Calu3 (cell line): ENCODE measurements around the gene LRRC8A. TPM values are rescaled to one million over a fixed set of nuclear protein-coding genes. Genes with fewer than 3 reads are reported as not detected.

Source experiments
- BruUV-seq: library from RNA; stranded (reverse); fragments of 400-500 nt; replicated peaks from 2 replicates; lab custom pipeline; 2021; lab: Mats Ljungman, UMichigan
- CTCF ChIA-PET: fragments of 300-600 bp; sonication (Branson Sonifier 250); formaldehyde crosslinking; loops from one replicate; lab custom pipeline; 2022; ENCODE audit warnings: antibody characterized with exemption; lab: Charles Lee
- DNase-seq: peaks from one replicate; pipeline ENCODE4 v3.0.0; 2022
- H3K27ac Mint-ChIP-seq: one replicate; pipeline ENCODE4 v1.8.0; 2022; ENCODE audit warnings: mixed read lengths; ENCODE audit not compliant: unreplicated experiment
- H3K27me3 Mint-ChIP-seq: one replicate; pipeline ENCODE4 v1.8.0; 2022; ENCODE audit warnings: mixed read lengths; ENCODE audit not compliant: unreplicated experiment
- H3K36me3 Mint-ChIP-seq: one replicate; pipeline ENCODE4 v1.8.0; 2022; ENCODE audit warnings: mild to moderate bottlenecking, moderate library complexity, mixed read lengths; ENCODE audit not compliant: insufficient read depth, unreplicated experiment
- H3K4me1 Mint-ChIP-seq: one replicate; pipeline ENCODE4 v1.8.0; 2022; ENCODE audit warnings: mild to moderate bottlenecking, low read depth, mixed read lengths; ENCODE audit not compliant: unreplicated experiment
- H3K4me3 Mint-ChIP-seq: one replicate; pipeline ENCODE4 v1.8.0; 2022; ENCODE audit warnings: mild to moderate bottlenecking, low read depth, moderate library complexity, mixed read lengths; ENCODE audit not compliant: unreplicated experiment
- H3K9me3 Mint-ChIP-seq: one replicate; pipeline ENCODE4 v1.8.0; 2022; ENCODE audit warnings: low read depth, mixed read lengths; ENCODE audit not compliant: unreplicated experiment
- intact Hi-C: fragments of 100-400 bp; cut with micrococcal nuclease; formaldehyde crosslinking; loops from one replicate; pipeline ENCODE4 v1.10.0; 2022; ENCODE audit not compliant: unreplicated experiment
- total RNA-seq: library from RNA; stranded (reverse); gene quantifications from 2 replicates; pipeline ENCODE4 v1.2.3, GENCODE V29; 2022
- TF ChIP-seq, protein P1 (sequence below): fragments of 200-600 bp; IDR thresholded peaks from one replicate; pipeline ENCODE4 v1.8.0; 2022; ENCODE audit warnings: antibody characterized with exemption; ENCODE audit not compliant: unreplicated experiment

The LRRC8A gene
- total RNA-seq, 1 experiment from 2014 or later = 29.9 TPM

- Mint-ChIP-seq H3K9me3 (no peaks in the 10 kb centered on the region), H3K27ac (no peak overlapping the region), H3K4me1 (no peaks in the 10 kb centered on the region), H3K27me3 (no peaks in the 10 kb centered on the region), H3K36me3 (peaks cover 41% of the 10 kb centered on the region), H3K4me3 (no peak overlapping the region)
- no peak for DNase-seq
- CTCF ChIA-PET = interaction anchor here (0.5 to 1.1 kb wide), 5 partner anchors 13 to 48 kb away, joined by 3 to 6 read pairs (median 3); partner anchors contain the start of gene SPOUT1
- intact Hi-C loops = no loop called here
- no TSS peak for BruUV-seq
- TF ChIP-seq, protein P1, sequence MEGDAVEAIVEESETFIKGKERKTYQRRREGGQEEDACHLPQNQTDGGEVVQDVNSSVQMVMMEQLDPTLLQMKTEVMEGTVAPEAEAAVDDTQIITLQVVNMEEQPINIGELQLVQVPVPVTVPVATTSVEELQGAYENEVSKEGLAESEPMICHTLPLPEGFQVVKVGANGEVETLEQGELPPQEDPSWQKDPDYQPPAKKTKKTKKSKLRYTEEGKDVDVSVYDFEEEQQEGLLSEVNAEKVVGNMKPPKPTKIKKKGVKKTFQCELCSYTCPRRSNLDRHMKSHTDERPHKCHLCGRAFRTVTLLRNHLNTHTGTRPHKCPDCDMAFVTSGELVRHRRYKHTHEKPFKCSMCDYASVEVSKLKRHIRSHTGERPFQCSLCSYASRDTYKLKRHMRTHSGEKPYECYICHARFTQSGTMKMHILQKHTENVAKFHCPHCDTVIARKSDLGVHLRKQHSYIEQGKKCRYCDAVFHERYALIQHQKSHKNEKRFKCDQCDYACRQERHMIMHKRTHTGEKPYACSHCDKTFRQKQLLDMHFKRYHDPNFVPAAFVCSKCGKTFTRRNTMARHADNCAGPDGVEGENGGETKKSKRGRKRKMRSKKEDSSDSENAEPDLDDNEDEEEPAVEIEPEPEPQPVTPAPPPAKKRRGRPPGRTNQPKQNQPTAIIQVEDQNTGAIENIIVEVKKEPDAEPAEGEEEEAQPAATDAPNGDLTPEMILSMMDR = no peak
Observed at GRCh38 chr9:128877852-128878251, 4.1 kb upstream of the LRRC8A start.

- H3K27ac Mint-ChIP-seq = peak overlapping the region; percentile 90
- CTCF ChIA-PET = no interaction called here
- TF ChIP-seq, protein P1 = no peak
- no peak for DNase-seq
- H3K4me3 Mint-ChIP-seq = peak overlapping the region; percentile 85
- H3K4me1 Mint-ChIP-seq = no peaks in the 10 kb centered on the region
- H3K36me3 Mint-ChIP-seq = peaks cover 37% of the 10 kb centered on the region
- H3K27me3 Mint-ChIP-seq = no peaks in the 10 kb centered on the region
- TSS peak; percentile 27 for BruUV-seq
- intact Hi-C loops = loop anchor here (5.0 kb wide), 1 partner anchor 44 kb away; no protein-coding TSS in a partner anchor
- H3K9me3 Mint-ChIP-seq = no peaks in the 10 kb centered on the region
Observed at GRCh38 chr9:128882677-128883603, 1.0 kb downstream of the LRRC8A start.

- CTCF ChIA-PET = no interaction called here
- no peak for DNase-seq
- Mint-ChIP-seq H3K4me3 (no peak overlapping the region), H3K9me3 (no peaks in the 10 kb centered on the region), H3K36me3 (peaks cover 30% of the 10 kb centered on the region), H3K27me3 (no peaks in the 10 kb centered on the region), H3K27ac (no peak overlapping the region), H3K4me1 (no peaks in the 10 kb centered on the region)
- intact Hi-C loops = loop anchor here (5.0 kb wide), 1 partner anchor 43 kb away; no protein-coding TSS in a partner anchor
- TF ChIP-seq, protein P1 = no peak
- BruUV-seq = no TSS peak
Observed at GRCh38 chr9:128884164-128884563, 2.2 kb downstream of the LRRC8A start.

DNA sequence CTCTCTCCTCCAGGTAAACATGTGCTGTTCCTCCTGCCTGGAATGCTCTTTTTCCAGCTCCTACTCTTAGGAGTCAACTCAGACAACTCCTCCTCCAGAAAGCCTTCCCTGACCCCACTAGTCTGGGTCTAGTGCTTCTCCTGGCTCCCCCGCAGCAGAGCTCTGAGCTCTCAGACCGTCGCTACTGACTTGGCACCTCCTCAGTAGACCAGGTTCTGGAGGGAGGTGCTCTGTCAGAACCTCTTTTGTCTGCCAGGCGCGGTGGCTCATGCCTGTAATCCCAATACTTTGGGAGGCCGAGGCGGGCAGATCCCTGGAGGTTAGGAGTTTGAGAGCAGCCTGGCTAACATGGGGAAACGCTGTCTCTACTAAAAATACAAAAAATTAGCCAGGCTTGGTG is 3.4 kb downstream of the LRRC8A start:
- Mint-ChIP-seq H3K36me3 (peaks cover 33% of the 10 kb centered on the region), H3K27ac (no peak overlapping the region), H3K4me3 (no peak overlapping the region), H3K4me1 (no peaks in the 10 kb centered on the region), H3K27me3 (no peaks in the 10 kb centered on the region), H3K9me3 (no peaks in the 10 kb centered on the region)
- DNase-seq = no peak
- TF ChIP-seq, protein P1 = no peak
- no TSS peak for BruUV-seq
- CTCF ChIA-PET = no interaction called here
- intact Hi-C loops = no loop called here
